HG03175 (cell line): ENCODE data around the gene PCGF1.

Experiments used
- ATAC-seq: cut with Tn5 transposase; IDR thresholded peaks from one replicate; pipeline ENCODE4 v1.9.1; 2021; ENCODE audit warnings: mild to moderate bottlenecking, moderate library complexity; ENCODE audit not compliant: unreplicated experiment

The PCGF1 gene

GRCh38 chr2:74507145-74507925, at the start of gene PCGF1:
TSS of gene PCGF1 (minus strand) at chr2:74507695. CDS start at chr2:74507668, 27 bp downstream.
- peak; percentile 91 for ATAC-seq

- ATAC-seq, result no peak
These were observed 49.4 kb upstream of the PCGF1 start for GRCh38 chr2:74556831-74557370.

GRCh38 chr2:74556159-74556558, 48.7 kb upstream of the PCGF1 start:
- no peak for ATAC-seq

GRCh38 chr2:74555610-74556103, 48.2 kb upstream of the PCGF1 start:
- ATAC-seq, result no peak

GRCh38 chr2:74554820-74555531, 47.5 kb upstream of the PCGF1 start:
- ATAC-seq, result peak; percentile 61

- ATAC-seq, result peak; percentile 58
These were observed 46.7 kb upstream of the PCGF1 start, which contains the start of the genes DOK1 and LOXL3 for GRCh38 chr2:74553892-74554819. TSS of gene DOK1 (plus strand) at chr2:74554720. CDS start at chr2:74554755, 35 bp downstream. TSS of gene LOXL3 (minus strand) at chr2:74553942. CDS start at chr2:74552634, 1,308 bp downstream.

- ATAC-seq, result no peak
These were observed 45.7 kb upstream of the PCGF1 start for GRCh38 chr2:74552914-74553811.

GRCh38 chr2:74551942-74552913, 44.7 kb upstream of the PCGF1 start:
- ATAC-seq, result no peak

GRCh38 chr2:74551530-74551929, 44.0 kb upstream of the PCGF1 start:
- ATAC-seq, result no peak

GRCh38 chr2:74550231-74550630, 42.7 kb upstream of the PCGF1 start:
- ATAC-seq, result no peak

- ATAC-seq, result no peak
These were observed 41.7 kb upstream of the PCGF1 start for GRCh38 chr2:74548900-74549826.

- ATAC-seq, result no peak
These were observed 40.9 kb upstream of the PCGF1 start for GRCh38 chr2:74548285-74548899.

GRCh38 chr2:74546004-74546403, 38.5 kb upstream of the PCGF1 start:
- ATAC-seq, result no peak

GRCh38 chr2:74544634-74545033, 37.1 kb upstream of the PCGF1 start:
- ATAC-seq, result no peak

GRCh38 chr2:74542978-74543377, 35.5 kb upstream of the PCGF1 start:
- ATAC-seq, result no peak

- no peak for ATAC-seq
These were observed 32.8 kb upstream of the PCGF1 start for GRCh38 chr2:74540291-74540690.

- ATAC-seq, result no peak
These were observed 31.4 kb upstream of the PCGF1 start for GRCh38 chr2:74538881-74539339.
